ENCODE results near the gene RNPS1.
"Not testable (repeated sequence)": the region's sequence is repeated elsewhere in the genome, so short reads cannot be mapped to it uniquely, and the experiment has no call there.

RNPS1 gene

GRCh38 chr16:2253293-2253692, 14.6 kb downstream of the RNPS1 start:
- no peak for DNase-seq

GRCh38 chr16:2252806-2253148, 15.1 kb downstream of the RNPS1 start:
- no peak for DNase-seq

- DNase-seq: peak; percentile 91
Measured at GRCh38 chr16:2251296-2252111, 16.4 kb downstream of the RNPS1 start, which contains the start of gene ECI1. Gene ECI1 (minus strand): TSS chr16:2251587. CDS start chr16:2251566, 21 bp downstream.

- no peak for DNase-seq
Measured at GRCh38 chr16:2250652-2251295, 17.2 kb downstream of the RNPS1 start.

- DNase-seq: no peak
Measured at GRCh38 chr16:2246301-2246885, 21.5 kb downstream of the RNPS1 start.

- no peak for DNase-seq
Measured at GRCh38 chr16:2244926-2245795, 22.8 kb downstream of the RNPS1 start.

- no peak for DNase-seq
Measured at GRCh38 chr16:2244301-2244700, 23.6 kb downstream of the RNPS1 start.

- no peak for DNase-seq
Measured at GRCh38 chr16:2243781-2244180, 24.1 kb downstream of the RNPS1 start.

- no peak for DNase-seq
Measured at GRCh38 chr16:2243031-2243528, 24.8 kb downstream of the RNPS1 start.

- DNase-seq: no peak
Measured at GRCh38 chr16:2242598-2242997, 25.3 kb downstream of the RNPS1 start.

- DNase-seq: not testable (repeated sequence)
Measured at GRCh38 chr16:2240331-2240730, 27.6 kb downstream of the RNPS1 start.

GRCh38 chr16:2238838-2239675, 28.9 kb downstream of the RNPS1 start:
- no peak for DNase-seq

GRCh38 chr16:2238150-2238837, 29.6 kb downstream of the RNPS1 start:
- no peak for DNase-seq

- no peak for DNase-seq
Measured at GRCh38 chr16:2237493-2238149, 30.3 kb downstream of the RNPS1 start.

GRCh38 chr16:2237102-2237482, 30.8 kb downstream of the RNPS1 start:
- DNase-seq: no peak

- no peak for DNase-seq
Measured at GRCh38 chr16:2236337-2237101, 31.4 kb downstream of the RNPS1 start, which contains the start of gene DNASE1L2. Gene DNASE1L2 (plus strand): TSS chr16:2236444. CDS start chr16:2236817, 373 bp downstream.

- DNase-seq: no peak
Measured at GRCh38 chr16:2235695-2236336, 32.1 kb downstream of the RNPS1 start.

GRCh38 chr16:2235234-2235651, 32.7 kb downstream of the RNPS1 start:
- no peak for DNase-seq

GRCh38 chr16:2234813-2235170, 33.1 kb downstream of the RNPS1 start:
- no peak for DNase-seq
